HEK293T (cell line): ENCODE measurements around the gene RAB5B.

ENCODE experiments used
- CTCF ChIA-PET: fragments of 350-600 bp; formaldehyde crosslinking; extraction: SDS; loops from one replicate; lab custom pipeline; 2021; ENCODE audit warnings: antibody characterized with exemption, inconsistent platforms; lab: Yijun Ruan, JAX
- POLR2A ChIA-PET: fragments of 350-600 bp; formaldehyde crosslinking; extraction: SDS; loops from one replicate; lab custom pipeline; 2020; ENCODE audit warnings: antibody characterized with exemption, inconsistent platforms; lab: Yijun Ruan, JAX
- DNase-seq: peaks from one replicate; pipeline ENCODE4 v3.0.0; 2012; ENCODE audit warnings: mixed read lengths; ENCODE audit errors: extremely low spot score
- ARNT ChIP-seq: fragments of 450-650 bp; IDR thresholded peaks from 2 replicates; pipeline ENCODE4 v1.6.1; 2017; ENCODE audit warnings: mild to moderate bottlenecking
- BHLHE40 ChIP-seq: fragments of 450-650 bp; IDR thresholded peaks from 2 replicates; pipeline ENCODE4 v1.6.1; 2016; ENCODE audit warnings: mild to moderate bottlenecking, moderate library complexity, borderline replicate concordance
- CTBP1 ChIP-seq: fragments of 450-650 bp; IDR thresholded peaks from 2 replicates; pipeline ENCODE4 v1.6.1; 2016; ENCODE audit warnings: borderline replicate concordance
- ELF4 ChIP-seq: fragments of 450-650 bp; IDR thresholded peaks from 2 replicates; pipeline ENCODE4 v1.6.1; 2017; ENCODE audit warnings: antibody characterized with exemption
- FOXA1 ChIP-seq: fragments of 450-650 bp; IDR thresholded peaks from 2 replicates; pipeline ENCODE4 v1.6.1; 2016; ENCODE audit warnings: mild to moderate bottlenecking
- FOXK2 ChIP-seq: fragments of 450-650 bp; IDR thresholded peaks from 2 replicates; pipeline ENCODE4 v1.6.1; 2016; ENCODE audit warnings: mild to moderate bottlenecking
- FOXM1 ChIP-seq: fragments of 450-650 bp; IDR thresholded peaks from 2 replicates; pipeline ENCODE4 v1.6.1; 2017; ENCODE audit warnings: mild to moderate bottlenecking, borderline replicate concordance
- HDGF ChIP-seq: fragments of 450-650 bp; IDR thresholded peaks from 2 replicates; pipeline ENCODE4 v1.6.1; 2017; ENCODE audit warnings: antibody characterized with exemption, borderline replicate concordance
- L3MBTL2 ChIP-seq: fragments of 450-650 bp; conservative IDR thresholded peaks from 2 replicates; pipeline ENCODE4 v1.6.1; 2016; ENCODE audit warnings: mild to moderate bottlenecking
- LEF1 ChIP-seq: fragments of 450-650 bp; IDR thresholded peaks from 2 replicates; pipeline ENCODE4 v1.6.1; 2017; ENCODE audit warnings: mild to moderate bottlenecking, borderline replicate concordance
- NFRKB ChIP-seq: fragments of 450-650 bp; IDR thresholded peaks from 2 replicates; pipeline ENCODE4 v1.6.1; 2016; ENCODE audit warnings: mild to moderate bottlenecking, moderate library complexity
- PKNOX1 ChIP-seq: fragments of 450-650 bp; IDR thresholded peaks from 2 replicates; pipeline ENCODE4 v1.6.1; 2016
- SP1 ChIP-seq: fragments of 450-650 bp; IDR thresholded peaks from 2 replicates; pipeline ENCODE4 v1.6.1; 2017
- SUZ12 ChIP-seq: fragments of 450-650 bp; IDR thresholded peaks from 2 replicates; pipeline ENCODE4 v1.6.1; 2016; ENCODE audit warnings: mild to moderate bottlenecking
- TARDBP ChIP-seq: fragments of 450-650 bp; IDR thresholded peaks from 2 replicates; pipeline ENCODE4 v1.6.1; 2016
- ZNF384 ChIP-seq: fragments of 450-650 bp; IDR thresholded peaks from 2 replicates; pipeline ENCODE4 v1.6.1; 2016

RAB5B gene

GRCh38 chr12:55933799-55934742, 39.8 kb upstream of the RAB5B start:
- DNase-seq: no peak
- TF ChIP-seq ARNT: no peak
- TF ChIP-seq ZNF384: no peak
- TF ChIP-seq LEF1: no peak
- no peak for TF ChIP-seq L3MBTL2
- no peak for TF ChIP-seq SP1
- no peak for TF ChIP-seq HDGF
- no peak for TF ChIP-seq FOXA1
- no peak for TF ChIP-seq FOXM1
- no peak for TF ChIP-seq TARDBP
- no peak for TF ChIP-seq BHLHE40
- no peak for TF ChIP-seq SUZ12
- no peak for TF ChIP-seq CTBP1
- TF ChIP-seq ELF4: no peak
- no peak for TF ChIP-seq FOXK2
- no peak for TF ChIP-seq PKNOX1
- TF ChIP-seq NFRKB: no peak
- POLR2A ChIA-PET: interaction anchor here (0.8 to 1.4 kb wide), 2 partner anchors 103 to 104 kb away, joined by 3 to 4 read pairs; no protein-coding TSS in a partner anchor
- CTCF ChIA-PET: interaction anchor here (1.1 kb wide), 1 partner anchor 8 kb away, joined by 5 read pairs; no protein-coding TSS in a partner anchor

- DNase-seq: no peak
- ChIA-PET CTCF (interaction anchor here (1.1 kb wide), 1 partner anchor 9 kb away, joined by 5 read pairs; no protein-coding TSS in a partner anchor), POLR2A (interaction anchor here (0.6 to 1.4 kb wide), 2 partner anchors 101 to 104 kb away, joined by 4 to 5 read pairs; no protein-coding TSS in a partner anchor)
- TF ChIP-seq FOXM1 (no peak), ARNT (no peak), SP1 (no peak), SUZ12 (no peak), NFRKB (no peak), PKNOX1 (no peak), LEF1 (no peak), HDGF (no peak), FOXA1 (no peak)
Measured at GRCh38 chr12:55934773-55935172, 39.1 kb upstream of the RAB5B start.

- no peak for TF ChIP-seq FOXK2
- no peak for TF ChIP-seq FOXA1
- no peak for TF ChIP-seq ZNF384
- no peak for TF ChIP-seq SP1
- TF ChIP-seq L3MBTL2: no peak
- TF ChIP-seq ELF4: no peak
- TF ChIP-seq CTBP1: no peak
- TF ChIP-seq FOXM1: no peak
- no peak for TF ChIP-seq PKNOX1
- no peak for TF ChIP-seq NFRKB
- TF ChIP-seq HDGF: no peak
- ChIA-PET CTCF (interaction anchor here (0.6 to 0.7 kb wide), 2 partner anchors 128 to 299 kb away, joined by 3 read pairs; partner anchors contain the start of gene OR10P1), POLR2A (interaction anchor here (1.9 kb wide), 1 partner anchor 9 kb away, joined by 9 read pairs; the partner anchor contains the start of gene PYM1)
Measured at GRCh38 chr12:55935738-55936151, 38.1 kb upstream of the RAB5B start.

GRCh38 chr12:55937981-55938380, 35.9 kb upstream of the RAB5B start:
- CTCF ChIA-PET: no interaction called here
- POLR2A ChIA-PET: interaction anchor here (1.2 kb wide), 1 partner anchor 36 kb away, joined by 3 read pairs; the partner anchor contains the start of gene RAB5B
- DNase-seq: no peak
- TF ChIP-seq TARDBP: no peak
- no peak for TF ChIP-seq CTBP1

More at GRCh38 chr12:55935738-55936151, 38.1 kb upstream of the RAB5B start:
- no peak for DNase-seq

- ChIA-PET POLR2A (interaction anchor here (1.0 to 2.5 kb wide), 6 partner anchors 10 to 121 kb away, joined by 3 to 14 read pairs (median 4); partner anchors contain the start of genes ORMDL2, PYM1, RAB5B and SARNP), CTCF (interaction anchor here (1.0 to 2.2 kb wide), 3 partner anchors 9 to 200 kb away, joined by 3 to 12 read pairs (median 10); no protein-coding TSS in a partner anchor)
- DNase-seq: no peak
- TF ChIP-seq TARDBP: no peak
- no peak for TF ChIP-seq HDGF
- no peak for TF ChIP-seq ZNF384
- TF ChIP-seq ARNT: no peak
- TF ChIP-seq FOXK2: no peak
- no peak for TF ChIP-seq CTBP1
- TF ChIP-seq FOXA1: no peak
- no peak for TF ChIP-seq SUZ12
- no peak for TF ChIP-seq SP1
- no peak for TF ChIP-seq L3MBTL2
- no peak for TF ChIP-seq FOXM1
- no peak for TF ChIP-seq LEF1
- no peak for TF ChIP-seq PKNOX1
- TF ChIP-seq ELF4: no peak
- TF ChIP-seq BHLHE40: no peak
- TF ChIP-seq NFRKB: no peak
Measured at GRCh38 chr12:55938826-55939501, 34.9 kb upstream of the RAB5B start.
